Loucy (cell line): ENCODE data around the gene C17orf67.

Experiments used
- H2AFZ ChIP-seq: fragments of 200-600 bp; sonication (generic); 2 replicates; pipeline ENCODE4 v1.6.0; 2016; ENCODE audit warnings: antibody characterized with exemption, mild to moderate bottlenecking, low read length, moderate library complexity
- H3F3A ChIP-seq: fragments of 200-600 bp; 2 replicates; pipeline ENCODE4 v1.6.0; 2016; ENCODE audit warnings: antibody characterized with exemption, low read depth, mild to moderate bottlenecking
- H3K27me3 ChIP-seq: fragments of 200-600 bp; sonication (generic); 2 replicates; pipeline ENCODE4 v1.6.1; 2014; ENCODE audit warnings: low read length, mild to moderate bottlenecking; ENCODE audit not compliant: insufficient read depth, poor library complexity, severe bottlenecking
- H3K36me3 ChIP-seq: fragments of 200-600 bp; sonication (generic); 2 replicates; pipeline ENCODE4 v1.6.1; 2016; ENCODE audit warnings: low read length; ENCODE audit not compliant: insufficient read depth
- H3K4me1 ChIP-seq: fragments of 200-600 bp; sonication (generic); 2 replicates; pipeline ENCODE4 v1.5.1; 2014; ENCODE audit warnings: low read length, mild to moderate bottlenecking; ENCODE audit not compliant: insufficient read depth, poor library complexity, severe bottlenecking
- H3K4me2 ChIP-seq: fragments of 200-600 bp; sonication (generic); 2 replicates; pipeline ENCODE4 v1.6.0; 2014; ENCODE audit warnings: antibody characterized with exemption, low read length, low read depth, mild to moderate bottlenecking; ENCODE audit not compliant: poor library complexity, severe bottlenecking
- H3K4me3 ChIP-seq: fragments of 200-600 bp; sonication (generic); 2 replicates; pipeline ENCODE4 v1.5.1; 2014; ENCODE audit warnings: low read length, mild to moderate bottlenecking, mixed read lengths; ENCODE audit not compliant: poor library complexity, severe bottlenecking
- H3K79me2 ChIP-seq: fragments of 200-600 bp; sonication (generic); 2 replicates; pipeline ENCODE4 v1.6.1; 2014; ENCODE audit warnings: low read length; ENCODE audit not compliant: insufficient read depth
- H3K9ac ChIP-seq: fragments of 200-600 bp; sonication (generic); 2 replicates; pipeline ENCODE4 v1.6.0; 2014; ENCODE audit warnings: mild to moderate bottlenecking, low read depth, low read length, moderate library complexity; ENCODE audit not compliant: poor library complexity, severe bottlenecking
- H3K9me2 ChIP-seq: fragments of 200-600 bp; sonication (generic); replicated peaks from 2 replicates; pipeline ENCODE4 v1.6.1; 2016; ENCODE audit warnings: low read depth, low read length, mixed read lengths
- H3K9me3 ChIP-seq: fragments of 200-600 bp; sonication (generic); 2 replicates; pipeline ENCODE4 v1.6.1; 2014; ENCODE audit warnings: mild to moderate bottlenecking, antibody characterized with exemption, low read length, low read depth; ENCODE audit not compliant: insufficient read depth
- H4K20me1 ChIP-seq: fragments of 200-600 bp; sonication (generic); 2 replicates; pipeline ENCODE4 v1.6.0; 2014; ENCODE audit warnings: antibody characterized with exemption, low read length, mild to moderate bottlenecking; ENCODE audit not compliant: insufficient read depth, poor library complexity, severe bottlenecking
- EZH2phosphoT487 ChIP-seq: fragments of 200-600 bp; IDR thresholded peaks from 2 replicates; pipeline ENCODE4 v1.6.1; 2018; ENCODE audit warnings: antibody characterized with exemption, mild to moderate bottlenecking, moderate library complexity, borderline replicate concordance
- TF ChIP-seq, protein P1 (sequence below): fragments of 200-600 bp; sonication (generic); conservative IDR thresholded peaks from 2 replicates; pipeline ENCODE4 v1.5.1; 2014; ENCODE audit warnings: mild to moderate bottlenecking, antibody characterized with exemption, low read length

C17orf67 gene

DNA sequence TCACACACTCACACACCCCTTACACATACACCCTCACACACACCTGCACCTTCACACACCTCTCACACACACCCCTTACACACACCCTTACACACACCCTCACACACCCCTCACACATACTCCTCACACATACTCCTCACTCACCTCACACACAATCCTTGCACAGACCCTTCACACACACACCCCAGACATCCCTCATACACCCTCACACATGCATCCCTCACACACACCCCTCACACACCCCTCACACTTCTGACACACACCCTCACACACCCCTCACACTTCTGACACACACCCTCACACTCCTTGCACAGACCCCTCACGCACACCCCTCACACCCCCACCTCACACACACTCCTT is 23.9 kb downstream of the C17orf67 start:
- peaks cover 19% of the 10 kb centered on the region for H3K4me1 ChIP-seq
- no peaks in the 10 kb centered on the region for H3K9me2 ChIP-seq
- H3K9me3 ChIP-seq: no peaks in the 10 kb centered on the region
- no peak overlapping the region for H3K4me3 ChIP-seq
- H3K9ac ChIP-seq: no peak overlapping the region
- no peak for TF ChIP-seq EZH2phosphoT487
- TF ChIP-seq, protein P1, sequence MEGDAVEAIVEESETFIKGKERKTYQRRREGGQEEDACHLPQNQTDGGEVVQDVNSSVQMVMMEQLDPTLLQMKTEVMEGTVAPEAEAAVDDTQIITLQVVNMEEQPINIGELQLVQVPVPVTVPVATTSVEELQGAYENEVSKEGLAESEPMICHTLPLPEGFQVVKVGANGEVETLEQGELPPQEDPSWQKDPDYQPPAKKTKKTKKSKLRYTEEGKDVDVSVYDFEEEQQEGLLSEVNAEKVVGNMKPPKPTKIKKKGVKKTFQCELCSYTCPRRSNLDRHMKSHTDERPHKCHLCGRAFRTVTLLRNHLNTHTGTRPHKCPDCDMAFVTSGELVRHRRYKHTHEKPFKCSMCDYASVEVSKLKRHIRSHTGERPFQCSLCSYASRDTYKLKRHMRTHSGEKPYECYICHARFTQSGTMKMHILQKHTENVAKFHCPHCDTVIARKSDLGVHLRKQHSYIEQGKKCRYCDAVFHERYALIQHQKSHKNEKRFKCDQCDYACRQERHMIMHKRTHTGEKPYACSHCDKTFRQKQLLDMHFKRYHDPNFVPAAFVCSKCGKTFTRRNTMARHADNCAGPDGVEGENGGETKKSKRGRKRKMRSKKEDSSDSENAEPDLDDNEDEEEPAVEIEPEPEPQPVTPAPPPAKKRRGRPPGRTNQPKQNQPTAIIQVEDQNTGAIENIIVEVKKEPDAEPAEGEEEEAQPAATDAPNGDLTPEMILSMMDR: no peak
- H3K4me2 ChIP-seq: no peak overlapping the region
- no peaks in the 10 kb centered on the region for H3F3A ChIP-seq
- no peaks in the 10 kb centered on the region for H3K79me2 ChIP-seq
- no peaks in the 10 kb centered on the region for H4K20me1 ChIP-seq
- no peak overlapping the region for H2AFZ ChIP-seq
- no peaks in the 10 kb centered on the region for H3K36me3 ChIP-seq
- H3K27me3 ChIP-seq: no peaks in the 10 kb centered on the region

DNA sequence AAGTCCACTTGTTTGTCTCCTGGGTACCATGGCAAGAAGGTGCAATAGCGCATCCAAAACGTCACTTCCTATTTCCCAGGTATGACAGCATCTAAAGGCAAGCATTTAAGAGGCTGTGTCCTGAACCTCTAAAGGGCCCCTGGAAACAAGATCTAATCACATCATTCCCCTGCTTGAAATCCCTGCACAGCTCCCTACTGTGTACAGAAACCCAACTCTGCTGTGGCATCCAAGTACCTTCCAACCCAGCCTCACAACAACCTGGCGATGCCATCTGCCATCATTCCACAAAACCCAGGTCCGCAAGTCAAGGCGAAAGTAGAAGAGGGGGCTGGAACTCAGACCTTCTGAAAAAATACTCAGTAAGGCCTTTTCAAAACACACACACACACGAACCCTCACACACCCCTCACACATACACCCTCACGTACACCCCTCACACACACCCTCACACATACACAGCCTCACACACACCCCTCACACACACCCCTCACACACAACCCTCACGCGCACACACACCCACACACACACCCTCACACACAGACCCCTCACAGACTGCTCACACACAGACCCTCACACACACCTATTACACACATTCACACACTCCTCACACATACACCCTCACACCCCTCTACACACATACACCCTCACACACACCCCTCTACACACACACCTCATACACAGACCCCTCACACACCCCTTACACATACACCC is 24.5 kb downstream of the C17orf67 start:
- Histone ChIP-seq H3K27me3 (no peaks in the 10 kb centered on the region), H3F3A (no peaks in the 10 kb centered on the region), H2AFZ (no peak overlapping the region), H3K4me1 (peaks cover 19% of the 10 kb centered on the region), H3K9me2 (no peaks in the 10 kb centered on the region), H3K4me3 (no peak overlapping the region), H3K4me2 (no peak overlapping the region), H3K79me2 (no peaks in the 10 kb centered on the region), H4K20me1 (no peaks in the 10 kb centered on the region), H3K36me3 (no peaks in the 10 kb centered on the region), H3K9ac (no peak overlapping the region), H3K9me3 (no peaks in the 10 kb centered on the region)
- TF ChIP-seq, protein P1: no peak
- no peak for TF ChIP-seq EZH2phosphoT487

DNA sequence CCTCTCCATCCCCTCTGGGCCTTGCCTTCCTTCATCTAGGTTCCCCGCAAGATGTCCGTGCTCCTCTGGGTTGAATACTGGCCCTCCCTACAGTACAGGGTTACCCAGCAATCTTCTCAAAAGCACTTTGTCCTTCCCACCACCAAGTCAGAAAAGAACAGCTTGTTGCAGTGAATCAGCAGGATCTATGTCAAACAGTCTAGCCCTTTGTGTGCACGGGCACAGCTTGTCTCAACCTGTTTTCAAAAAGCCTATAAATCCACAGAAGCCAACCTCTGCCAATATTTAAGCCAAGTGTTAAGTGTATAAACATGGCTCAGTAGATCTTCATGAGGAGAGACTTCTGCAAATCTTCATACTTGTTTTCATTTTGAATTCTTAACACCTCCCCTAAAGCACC is 25.2 kb downstream of the C17orf67 start:
- no peak overlapping the region; the same call in 1 of the 2 replicates for H2AFZ ChIP-seq
- TF ChIP-seq EZH2phosphoT487: no peak
- TF ChIP-seq, protein P1: no peak

More for the DNA sequence above, 25.2 kb downstream of the C17orf67 start:
- Histone ChIP-seq H4K20me1 (no peaks in the 10 kb centered on the region), H3K9ac (no peak overlapping the region), H3K4me2 (no peak overlapping the region), H3F3A (no peaks in the 10 kb centered on the region), H3K9me2 (no peaks in the 10 kb centered on the region), H3K9me3 (no peaks in the 10 kb centered on the region), H3K79me2 (no peaks in the 10 kb centered on the region), H3K4me1 (peaks cover 15% of the 10 kb centered on the region), H3K4me3 (no peak overlapping the region), H3K36me3 (no peaks in the 10 kb centered on the region), H3K27me3 (no peaks in the 10 kb centered on the region)
